Gastroesophageal sphincter (tissue), 3 donors: ENCODE results near the gene GUCD1.

Source experiments
- CTCF ChIP-seq, 4 experiments: fragments of 200-600 bp in 2 of 4; fragments of 450-650 bp in 2 of 4; sonication (generic) in 1 of 4; IDR thresholded peaks; one replicate each; pipeline ENCODE4 v1.5.1; 2017 to 2019; ENCODE audit warnings: antibody characterized with exemption in 4 of 4, mild to moderate bottlenecking in 2 of 4, moderate library complexity in 2 of 4
- EP300 ChIP-seq: sonication (generic); formaldehyde crosslinking; IDR thresholded peaks from one replicate; pipeline ENCODE4 v1.6.1; 2017; ENCODE audit warnings: antibody characterized with exemption, mild to moderate bottlenecking
- POLR2A ChIP-seq, 2 donors: fragments of 450-650 bp; IDR thresholded peaks; one replicate each; pipeline ENCODE4 v1.6.1; 2017; ENCODE audit warnings: antibody characterized with exemption in 2 of 2, mild to moderate bottlenecking in 2 of 2, moderate library complexity in 1 of 2
- POLR2AphosphoS5 ChIP-seq: sonication (generic); formaldehyde crosslinking; IDR thresholded peaks from one replicate; pipeline ENCODE4 v1.6.1; 2017; ENCODE audit warnings: antibody characterized with exemption

- no peak for TF ChIP-seq CTCF (IDR thresholded peaks at IDR 0.05)
- TF ChIP-seq POLR2AphosphoS5 = peak; percentile 58
- TF ChIP-seq EP300 = no peak
- peak; percentile 34 to 57 for TF ChIP-seq POLR2A (IDR thresholded peaks at IDR 0.05)
Measured at GRCh38 chr22:24592851-24593558, 38.1 kb upstream of the GUCD1 start, which contains the start of gene LRRC75B.
